ENCODE results near the gene TRRAP.

The TRRAP gene

GRCh38 chr7:98993024-98993897 is 114.9 kb downstream of the TRRAP start:
- no peak for DNase-seq

DNA sequence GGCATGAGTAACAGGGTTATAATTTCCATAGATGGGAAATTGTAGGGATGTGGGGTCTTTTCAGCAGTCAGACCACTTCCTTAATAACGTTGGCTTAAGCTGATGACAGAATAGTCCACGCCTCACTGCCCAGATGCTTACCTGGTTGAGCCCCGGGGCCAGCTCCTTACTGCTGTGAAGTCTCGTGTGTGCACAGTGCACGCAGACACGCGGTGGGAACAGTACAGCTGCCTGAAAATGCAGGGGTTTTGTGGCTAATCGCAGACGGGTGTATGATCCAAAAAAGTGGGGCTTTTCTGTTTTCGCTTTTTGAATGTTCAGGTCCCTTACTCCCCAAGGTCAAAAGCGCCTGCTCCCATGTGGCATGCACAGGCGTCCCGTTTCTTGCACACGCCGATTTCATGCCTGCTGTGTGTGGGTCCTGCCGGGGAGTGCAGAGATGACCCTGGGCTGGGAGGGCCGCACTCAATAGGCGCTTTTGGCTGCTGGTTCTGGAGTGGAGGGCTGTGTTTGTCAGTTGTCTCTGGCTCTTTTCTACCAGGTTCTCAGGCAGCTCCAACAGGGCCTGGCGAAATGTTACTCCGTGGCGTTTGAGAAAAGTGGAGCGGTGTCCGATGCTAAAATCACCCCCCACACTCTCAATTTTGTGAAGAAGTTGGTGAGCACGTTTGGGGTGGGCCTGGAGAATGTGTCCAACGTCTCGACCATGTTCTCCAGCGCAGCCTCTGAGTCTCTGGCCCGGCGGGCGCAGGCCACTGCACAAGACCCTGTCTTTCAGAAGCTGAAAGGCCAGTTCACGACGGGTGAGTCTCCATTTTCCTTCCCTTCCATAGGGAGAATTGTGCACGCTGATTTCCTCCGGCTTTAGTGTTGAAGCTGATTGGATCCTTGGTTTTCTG is 116.0 kb downstream of the TRRAP start:
- no peak for DNase-seq

DNA sequence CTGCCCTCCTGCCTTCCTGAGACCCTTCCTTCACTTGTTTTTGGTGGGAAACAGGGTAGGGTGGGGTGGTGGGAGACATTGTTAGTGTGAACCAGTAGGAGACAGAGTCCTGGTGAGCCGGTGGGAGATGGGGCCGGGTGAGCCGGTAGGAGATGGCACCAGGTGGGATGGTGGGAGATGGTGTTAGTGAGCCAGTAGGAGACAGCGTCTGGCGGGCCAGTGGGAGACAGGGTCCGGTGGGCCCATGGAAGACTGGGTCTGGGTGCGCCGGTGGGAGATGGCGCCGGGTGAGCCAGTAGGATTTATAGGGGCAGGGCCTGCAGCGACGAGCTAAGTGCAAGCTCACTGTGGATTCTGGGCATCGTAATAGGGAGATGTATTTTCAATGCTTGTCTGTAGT is 116.8 kb downstream of the TRRAP start:
- no peak for DNase-seq

DNA sequence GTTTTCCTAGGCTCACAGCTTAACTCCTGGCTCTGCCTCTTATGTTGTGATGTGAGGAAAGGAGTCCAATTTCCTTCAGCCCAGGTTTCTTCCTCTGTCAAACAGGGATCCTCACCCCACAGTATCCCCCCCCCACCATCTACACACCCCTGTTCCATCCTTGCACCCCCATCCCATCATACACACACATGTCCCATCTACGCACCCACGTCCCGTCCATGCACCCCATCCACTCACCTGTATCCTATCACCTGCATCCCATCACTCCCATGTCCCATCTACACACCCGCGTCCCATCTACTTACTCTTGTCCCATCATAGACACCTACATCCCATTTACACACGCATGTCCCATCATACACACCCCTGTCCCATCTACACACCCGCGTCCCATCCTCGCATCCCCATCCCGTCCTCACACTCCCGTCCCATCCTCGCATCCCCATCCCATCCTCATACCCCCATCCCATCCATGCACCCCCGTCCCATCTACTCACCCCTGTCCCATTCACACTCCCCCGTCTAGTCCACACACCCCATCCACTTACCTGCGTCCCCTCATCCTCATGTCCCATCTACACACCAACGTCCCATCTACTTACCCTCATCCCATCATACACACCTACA is 117.3 kb downstream of the TRRAP start:
- DNase-seq = no peak

DNA sequence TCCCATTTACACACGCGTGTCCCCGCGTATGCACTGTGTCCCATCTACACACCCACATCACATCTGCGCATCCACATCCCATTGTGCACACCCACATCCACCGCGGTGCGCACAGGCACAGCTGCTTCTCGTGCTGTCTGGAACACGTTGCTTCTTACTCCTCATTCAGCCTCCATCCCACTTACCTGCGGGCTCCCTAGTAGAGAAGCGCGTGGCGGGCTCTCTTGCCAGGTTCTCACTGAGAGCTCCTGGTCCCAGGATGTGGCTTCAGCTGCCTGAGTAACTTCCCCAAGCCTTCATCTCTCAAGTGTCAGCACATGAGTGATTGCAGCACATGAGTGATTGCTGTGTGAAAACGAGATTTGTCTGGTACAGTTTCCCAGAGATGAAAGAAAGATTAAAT is 117.8 kb downstream of the TRRAP start:
- peak; percentile 48 for DNase-seq

- DNase-seq = no peak
These were observed 119.5 kb downstream of the TRRAP start for GRCh38 chr7:98997846-98998245.

GRCh38 chr7:98998821-98999725 is 120.7 kb downstream of the TRRAP start:
- DNase-seq = peak; percentile 10

DNA sequence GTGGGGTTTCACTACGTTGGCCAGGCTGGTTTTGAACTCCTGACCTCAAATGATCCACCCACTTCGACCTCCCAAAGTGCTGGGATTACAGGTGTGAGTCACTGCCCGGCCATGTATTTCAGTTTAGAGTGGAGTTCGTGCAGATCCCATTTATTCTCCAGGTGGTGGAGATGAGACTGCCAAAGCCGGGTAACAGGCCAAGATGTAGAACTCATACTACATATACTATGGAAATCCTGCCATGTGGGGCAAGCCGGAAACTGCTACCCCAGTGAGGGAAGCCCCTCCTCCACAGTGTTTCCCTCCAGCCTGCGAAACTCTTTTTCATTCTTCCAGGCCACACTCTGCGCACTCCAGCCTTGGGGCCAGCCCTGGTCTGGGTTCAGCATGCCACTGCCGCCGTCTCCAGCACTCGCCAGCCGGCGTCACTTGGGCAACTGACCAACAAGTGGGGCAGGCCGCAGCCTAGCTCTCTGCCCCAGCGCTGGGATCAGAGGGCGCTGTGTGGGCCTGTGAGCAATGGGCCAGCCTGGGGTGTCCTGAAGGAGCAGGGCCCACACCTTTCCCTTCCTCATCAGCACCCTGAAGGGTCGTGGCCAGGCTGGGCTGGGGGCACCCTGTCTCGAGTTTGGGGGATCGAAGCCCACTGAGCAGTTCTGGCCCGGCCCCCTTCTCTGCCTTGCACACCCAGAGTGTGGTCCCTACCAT is 122.0 kb downstream of the TRRAP start:
- peak; percentile 16 for DNase-seq

DNA sequence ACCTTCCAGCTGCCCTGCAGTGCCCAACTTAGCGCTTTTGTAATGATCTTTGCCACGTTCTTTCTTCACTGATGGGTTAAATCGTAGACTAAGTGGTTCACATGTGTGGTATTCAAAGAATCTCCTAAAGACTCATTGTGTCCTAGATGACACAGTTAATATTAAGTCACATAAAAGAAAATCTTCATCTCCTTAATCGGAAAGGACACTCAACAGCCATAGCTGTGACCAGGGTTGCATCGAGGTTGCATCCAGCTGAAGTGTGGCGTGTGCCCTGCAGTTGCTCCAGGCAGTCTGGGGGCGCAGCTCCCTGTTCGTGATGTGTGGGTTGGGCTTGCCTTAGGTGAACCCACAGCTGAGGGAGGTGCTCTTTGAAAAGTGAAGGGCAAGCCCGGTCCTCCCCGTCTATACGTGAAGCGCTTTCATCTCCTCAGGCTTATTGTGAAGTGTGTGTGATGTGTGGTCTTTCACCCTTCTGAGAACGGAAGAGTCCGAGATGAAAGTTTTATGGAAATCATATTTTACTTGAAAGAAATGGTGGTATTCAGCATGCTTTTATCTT is 122.7 kb downstream of the TRRAP start:
- peak; percentile 38 for DNase-seq

GRCh38 chr7:99001482-99002147 is 123.3 kb downstream of the TRRAP start:
- peak; percentile 25 for DNase-seq

- peak; percentile 16 for DNase-seq
These were observed 124.0 kb downstream of the TRRAP start for GRCh38 chr7:99002148-99002826.

DNA sequence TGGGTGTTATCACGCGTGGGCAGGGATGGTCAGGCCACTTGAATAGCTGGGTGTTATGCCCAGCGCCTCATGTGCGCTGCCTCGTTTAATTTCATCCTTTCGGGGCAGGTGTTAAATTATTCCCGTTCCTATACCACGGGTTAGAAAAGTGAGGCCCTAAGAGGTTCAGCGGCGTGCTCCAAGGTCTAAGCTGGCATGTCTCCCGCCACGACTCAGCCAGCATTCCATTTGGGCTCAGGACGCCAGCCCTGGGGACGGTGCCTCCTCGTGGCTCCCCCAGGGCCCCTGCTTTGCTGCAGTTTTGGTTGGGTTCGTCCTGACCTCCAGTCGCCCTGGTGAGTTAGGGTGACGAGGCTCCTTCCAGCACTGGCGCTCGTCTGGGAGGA is 124.5 kb downstream of the TRRAP start:
- DNase-seq = peak; percentile 8

GRCh38 chr7:99003419-99003818 is 125.1 kb downstream of the TRRAP start:
- DNase-seq = peak; percentile 8

- DNase-seq = peak; percentile 16
These were observed 125.9 kb downstream of the TRRAP start for GRCh38 chr7:99004216-99004615.

DNA sequence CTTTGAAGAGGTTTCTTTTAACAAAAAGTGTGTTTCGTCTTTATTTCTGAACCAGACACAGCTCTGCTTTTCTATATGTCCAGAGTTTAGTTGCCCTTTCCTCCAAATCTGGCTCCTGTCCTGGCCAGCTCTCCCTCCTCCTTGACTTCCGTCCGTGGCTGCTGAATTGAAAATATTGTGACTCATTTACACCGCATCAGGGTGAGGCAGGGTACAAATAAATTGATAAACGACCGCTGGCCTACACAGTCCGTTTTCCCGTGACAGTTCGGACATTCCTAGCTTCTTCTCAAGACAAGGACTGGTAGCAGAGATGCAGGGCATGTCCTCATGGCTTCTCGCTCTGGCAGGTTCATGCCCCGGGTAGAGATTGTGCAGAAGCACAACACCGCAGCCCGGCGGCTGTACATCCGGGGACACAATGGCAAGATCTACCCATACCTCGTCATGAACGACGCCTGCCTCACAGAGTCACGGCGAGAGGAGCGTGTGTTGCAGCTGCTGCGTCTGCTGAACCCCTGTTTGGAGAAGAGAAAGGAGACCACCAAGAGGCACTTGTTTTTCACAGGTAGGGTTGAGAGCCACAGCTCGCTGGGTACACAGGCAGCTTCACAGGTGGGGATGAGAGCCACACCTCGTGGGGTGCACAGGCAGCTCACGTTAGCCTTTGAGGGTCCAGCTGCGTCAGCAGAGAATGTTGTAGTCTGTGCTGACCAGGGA is 126.6 kb downstream of the TRRAP start:
- peak; percentile 17 for DNase-seq

GRCh38 chr7:99005776-99006175 is 127.4 kb downstream of the TRRAP start:
- peak; percentile 10 for DNase-seq

DNA sequence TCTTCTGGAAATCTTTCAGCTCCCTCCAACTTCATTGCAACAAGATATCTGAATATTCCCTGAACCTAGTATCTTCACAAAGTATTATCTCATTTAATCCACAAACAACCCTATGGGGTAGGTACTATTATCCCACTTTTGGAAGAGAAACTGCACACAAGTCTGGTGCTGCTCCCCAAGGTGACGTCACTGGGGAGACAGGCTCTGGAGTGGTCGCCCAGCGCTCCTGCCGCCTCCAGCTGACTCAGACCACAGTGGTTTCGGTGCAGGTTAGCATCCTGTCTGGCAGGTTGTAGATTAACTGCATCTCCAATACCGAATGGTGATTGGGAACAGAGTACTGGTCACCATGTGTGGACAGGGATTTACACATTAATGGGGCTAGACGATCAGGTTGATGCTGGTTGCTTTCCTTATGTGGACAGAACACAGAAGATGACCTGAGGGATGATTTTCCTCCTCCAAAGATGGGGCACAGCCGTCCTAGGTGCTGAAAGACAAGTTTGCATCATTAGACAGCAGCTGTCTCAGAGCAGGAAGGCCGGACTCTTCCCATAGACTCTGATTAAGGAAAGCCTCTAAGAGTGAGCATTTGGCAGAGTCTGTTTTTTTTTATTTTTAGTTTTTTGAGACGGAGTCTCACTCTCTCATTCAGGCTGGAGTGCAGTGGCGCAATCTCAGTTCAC is 128.6 kb downstream of the TRRAP start:
- peak; percentile 17 for DNase-seq

- DNase-seq = peak; percentile 11
These were observed 129.9 kb downstream of the TRRAP start for GRCh38 chr7:99008181-99008631.

Measured in stimulated activated CD8-positive, alpha-beta memory T cell treated with anti-CD3 and anti-CD28 coated beads, Interleukin-4, amount 100 ng/mL, for 48 hours (primary cell).